Transverse colon (tissue), 4 donors: ENCODE data around the gene MRPL14.

Experiments used
- CTCF ChIP-seq, 5 experiments: fragments of 200-600 bp in 3 of 5; fragments of 450-650 bp in 2 of 5; sonication (generic) in 3 of 5; IDR thresholded peaks; 1 replicate in 2 of 5; 2 replicates in 3 of 5; pipeline ENCODE4 v1.5.1; 2016 to 2017; ENCODE audit warnings: antibody characterized with exemption in 5 of 5, inconsistent platforms in 3 of 5, mild to moderate bottlenecking in 2 of 5, moderate library complexity in 1 of 5
- EP300 ChIP-seq: sonication (generic); formaldehyde crosslinking; IDR thresholded peaks from one replicate; pipeline ENCODE4 v1.6.1; 2017; ENCODE audit warnings: antibody characterized with exemption, low read depth
- POLR2AphosphoS5 ChIP-seq, 3 donors: sonication (generic); formaldehyde crosslinking; IDR thresholded peaks; one replicate each; pipeline ENCODE4 v1.6.1; 2016; ENCODE audit warnings: antibody characterized with exemption in 3 of 3

GRCh38 chr6:44111434-44112417, 15.5 kb downstream of the MRPL14 start:
- TF ChIP-seq CTCF (IDR thresholded peaks at IDR 0.05): no peak
- TF ChIP-seq EP300: no peak
- TF ChIP-seq POLR2AphosphoS5 (IDR thresholded peaks at IDR 0.05): no peak
